Astrocyte (in vitro differentiated cells and primary cell): ENCODE measurements around the gene IER5L. TPM values are rescaled to one million over a fixed set of nuclear protein-coding genes. Genes with fewer than 3 reads are reported as not detected.
A peak's percentile ranks its signal among the peaks of the same experiment; 100 is the strongest.

Experiments
- DNase-seq: peaks from one replicate; pipeline ENCODE4 v3.0.0-alpha.2; 2010; ENCODE audit warnings: low read depth
- FAIRE-seq: peaks from 2 replicates; lab custom pipeline; 2011; peaks lifted over from hg19 to GRCh38; lab: Jason Lieb, UNC
- H2AFZ ChIP-seq: 2 replicates; pipeline ENCODE4 v1.6.0; 2012; ENCODE audit warnings: low read depth, low read length, inconsistent platforms
- H3K27ac ChIP-seq: 2 replicates; pipeline ENCODE4 v1.5.1; 2011; ENCODE audit warnings: low read depth, low read length, inconsistent platforms
- H3K27me3 ChIP-seq: 2 replicates; pipeline ENCODE4 v1.6.0; 2011; ENCODE audit warnings: low read length, inconsistent platforms; ENCODE audit not compliant: insufficient read depth
- H3K36me3 ChIP-seq: 2 replicates; pipeline ENCODE4 v1.5.1; 2011; ENCODE audit warnings: low read length, inconsistent platforms; ENCODE audit not compliant: insufficient read depth
- H3K4me1 ChIP-seq: 2 replicates; pipeline ENCODE4 v1.5.1; 2011; ENCODE audit warnings: low read length, inconsistent platforms; ENCODE audit not compliant: insufficient read depth
- H3K4me2 ChIP-seq: 2 replicates; pipeline ENCODE4 v1.6.0; 2012; ENCODE audit warnings: low read length, inconsistent platforms
- H3K4me3 ChIP-seq: 2 replicates; pipeline ENCODE4 v1.5.1; 2011; ENCODE audit warnings: low read depth, mild to moderate bottlenecking, low read length, inconsistent platforms; ENCODE audit not compliant: insufficient read depth
- H3K79me2 ChIP-seq: 2 replicates; pipeline ENCODE4 v1.6.0; 2012; ENCODE audit warnings: mild to moderate bottlenecking, low read length, inconsistent platforms; ENCODE audit not compliant: insufficient read depth
- H3K9ac ChIP-seq: 2 replicates; pipeline ENCODE4 v1.6.0; 2012; ENCODE audit warnings: mild to moderate bottlenecking, low read length, inconsistent platforms
- H3K9me3 ChIP-seq: 2 replicates; pipeline ENCODE4 v1.5.1; 2012; ENCODE audit warnings: low read depth, mild to moderate bottlenecking, low read length, inconsistent platforms; ENCODE audit not compliant: insufficient read depth
- H4K20me1 ChIP-seq: 2 replicates; pipeline ENCODE4 v1.6.0; 2012; ENCODE audit warnings: low read length, inconsistent platforms; ENCODE audit not compliant: insufficient read depth
- H3K27ac Mint-ChIP-seq: one replicate; pipeline ENCODE4 v1.8.0; 2021; ENCODE audit warnings: mild to moderate bottlenecking, mixed read lengths; ENCODE audit not compliant: unreplicated experiment
- H3K27me3 Mint-ChIP-seq: one replicate; pipeline ENCODE4 v1.8.0; 2021; ENCODE audit warnings: low read depth, mixed read lengths; ENCODE audit not compliant: unreplicated experiment
- H3K36me3 Mint-ChIP-seq: one replicate; pipeline ENCODE4 v1.8.0; 2021; ENCODE audit warnings: low read depth, mixed read lengths; ENCODE audit not compliant: unreplicated experiment
- H3K4me1 Mint-ChIP-seq: one replicate; pipeline ENCODE4 v1.8.0; 2021; ENCODE audit warnings: low read depth, mixed read lengths; ENCODE audit not compliant: unreplicated experiment
- H3K4me3 Mint-ChIP-seq: one replicate; pipeline ENCODE4 v1.8.0; 2021; ENCODE audit warnings: mild to moderate bottlenecking, moderate library complexity, mixed read lengths; ENCODE audit not compliant: unreplicated experiment
- H3K9me3 Mint-ChIP-seq: one replicate; pipeline ENCODE4 v1.8.0; 2021; ENCODE audit warnings: mild to moderate bottlenecking, mixed read lengths; ENCODE audit not compliant: unreplicated experiment
- CTCF ChIP-seq: IDR thresholded peaks from 2 replicates; pipeline ENCODE4 v1.5.1; 2011; ENCODE audit warnings: low read depth, mild to moderate bottlenecking, inconsistent platforms, low read length, moderate library complexity; ENCODE audit not compliant: insufficient read depth
- EZH2 ChIP-seq: IDR thresholded peaks from 2 replicates; pipeline ENCODE4 v1.6.1; 2012; ENCODE audit warnings: mild to moderate bottlenecking, low read length, inconsistent platforms; ENCODE audit not compliant: insufficient read depth
- total RNA-seq: library from RNA; stranded (reverse); gene quantifications from 2 replicates; pipeline ENCODE4 v1.2.1, GENCODE V29; 2021

Gene IER5L
- total RNA-seq, 1 donor from 2014 or later: 47.0 TPM

- no peak for DNase-seq
- Histone ChIP-seq H3K4me2 (no peak overlapping the region), H3K79me2 (peaks cover 4% of the 10 kb centered on the region), H3K27ac (no peak overlapping the region), H3K27me3 (no peaks in the 10 kb centered on the region), H3K36me3 (peaks cover 6% of the 10 kb centered on the region), H3K9ac (no peak overlapping the region), H3K9me3 (no peaks in the 10 kb centered on the region), H3K4me3 (no peak overlapping the region), H3K4me1 (peaks cover 6% of the 10 kb centered on the region), H2AFZ (no peak overlapping the region), H4K20me1 (no peaks in the 10 kb centered on the region)
- H3K4me1 Mint-ChIP-seq: peaks cover 14% of the 10 kb centered on the region
- TF ChIP-seq EZH2 (no peak), CTCF (no peak)
- H3K27ac Mint-ChIP-seq: peak overlapping the region; percentile 50
- H3K27me3 Mint-ChIP-seq: no peaks in the 10 kb centered on the region
- H3K9me3 Mint-ChIP-seq: no peaks in the 10 kb centered on the region
- FAIRE-seq: no peak
- no peak overlapping the region for H3K4me3 Mint-ChIP-seq
- peaks cover 16% of the 10 kb centered on the region for H3K36me3 Mint-ChIP-seq
These were observed 26.6 kb downstream of the IER5L start for GRCh38 chr9:129151469-129151868.

- Histone ChIP-seq H3K4me2 (no peak overlapping the region), H3K27me3 (no peaks in the 10 kb centered on the region), H3K79me2 (peaks cover 4% of the 10 kb centered on the region), H3K4me3 (no peak overlapping the region), H3K9ac (no peak overlapping the region), H4K20me1 (no peaks in the 10 kb centered on the region), H3K9me3 (no peaks in the 10 kb centered on the region), H3K4me1 (peaks cover 13% of the 10 kb centered on the region), H3K27ac (no peak overlapping the region), H2AFZ (no peak overlapping the region), H3K36me3 (peaks cover 6% of the 10 kb centered on the region)
- Mint-ChIP-seq H3K27me3 (no peaks in the 10 kb centered on the region), H3K4me3 (no peak overlapping the region), H3K9me3 (no peaks in the 10 kb centered on the region), H3K36me3 (peaks cover 15% of the 10 kb centered on the region), H3K4me1 (peaks cover 21% of the 10 kb centered on the region), H3K27ac (peak overlapping the region; percentile 50)
- FAIRE-seq: no peak
- no peak for TF ChIP-seq CTCF
- TF ChIP-seq EZH2: no peak
- no peak for DNase-seq
These were observed 27.3 kb downstream of the IER5L start for GRCh38 chr9:129150672-129151211.

GRCh38 chr9:129150122-129150521 lies 27.9 kb downstream of the IER5L start:
- Mint-ChIP-seq H3K36me3 (peaks cover 15% of the 10 kb centered on the region), H3K4me1 (peaks cover 27% of the 10 kb centered on the region), H3K4me3 (no peak overlapping the region), H3K9me3 (no peaks in the 10 kb centered on the region), H3K27me3 (no peaks in the 10 kb centered on the region), H3K27ac (no peak overlapping the region)
- H3K4me3 ChIP-seq: no peak overlapping the region
- H3K9ac ChIP-seq: no peak overlapping the region
- H3K36me3 ChIP-seq: peaks cover 6% of the 10 kb centered on the region
- no peaks in the 10 kb centered on the region for H3K27me3 ChIP-seq
- no peak overlapping the region for H3K4me2 ChIP-seq
- H3K9me3 ChIP-seq: no peaks in the 10 kb centered on the region
- FAIRE-seq (no peak), DNase-seq (no peak)
- no peak overlapping the region for H2AFZ ChIP-seq
- no peaks in the 10 kb centered on the region for H4K20me1 ChIP-seq
- no peak overlapping the region for H3K27ac ChIP-seq
- peaks cover 7% of the 10 kb centered on the region for H3K79me2 ChIP-seq
- H3K4me1 ChIP-seq: peaks cover 19% of the 10 kb centered on the region
- TF ChIP-seq CTCF (no peak), EZH2 (no peak)
